ENCODE results near the gene TMCC1. TPM values are rescaled to one million over a fixed set of nuclear protein-coding genes. Genes with fewer than 3 reads are reported as not detected.
"Not testable (repeated sequence)": the region's sequence is repeated elsewhere in the genome, so short reads cannot be mapped to it uniquely, and the experiment has no call there.

TMCC1 gene
- total RNA-seq, 2 experiments from 2014 or later = 15.2 TPM

DNA sequence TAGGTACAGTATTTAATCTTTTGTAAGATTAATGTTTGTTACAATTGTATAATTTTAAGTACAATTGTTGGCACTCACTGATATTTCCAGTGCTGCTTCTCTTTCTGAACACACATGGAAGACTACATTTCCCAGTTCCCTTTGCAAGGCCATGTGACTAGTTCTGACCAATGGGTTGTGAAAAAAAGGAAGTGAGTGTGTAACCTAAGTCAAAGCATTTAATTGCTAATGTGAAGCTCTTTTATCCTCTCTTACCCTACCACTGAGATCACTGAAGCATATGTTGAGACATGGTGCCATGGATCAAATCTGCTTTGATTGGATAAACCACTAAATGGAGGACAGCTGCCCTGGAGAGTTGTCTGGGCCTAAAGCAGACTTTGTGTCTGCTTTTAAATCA is 203.1 kb downstream of the TMCC1 start:
- Mint-ChIP-seq H3K27ac (no peak overlapping the region), H3K4me3 (no peak overlapping the region), H3K36me3 (peaks cover 2% of the 10 kb centered on the region), H3K27me3 (no peaks in the 10 kb centered on the region), H3K4me1 (peaks cover 10% of the 10 kb centered on the region), H3K9me3 (peaks cover 3% of the 10 kb centered on the region)
- DNase-seq = no peak

DNA sequence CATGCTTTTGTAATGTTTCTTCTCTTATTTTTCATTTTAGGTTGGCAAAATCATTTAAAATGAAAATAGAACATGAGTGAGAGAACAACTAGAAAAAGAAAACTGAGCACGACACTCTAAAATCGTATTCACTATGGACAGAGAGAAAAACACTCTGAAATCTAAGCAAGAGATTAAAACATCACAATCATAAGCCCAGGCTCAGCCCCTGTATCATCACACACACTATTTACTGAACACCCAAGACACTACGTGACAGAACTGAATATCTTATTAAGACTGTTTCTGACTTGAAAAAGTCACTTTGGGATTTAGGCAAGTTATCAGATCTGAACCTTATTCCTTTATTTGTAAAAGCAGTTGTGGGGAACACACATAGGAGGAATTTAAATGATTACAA is 204.5 kb downstream of the TMCC1 start:
- no peak for DNase-seq
- H3K9me3 Mint-ChIP-seq = no peaks in the 10 kb centered on the region
- H3K27ac Mint-ChIP-seq = no peak overlapping the region
- H3K4me1 Mint-ChIP-seq = peaks cover 8% of the 10 kb centered on the region
- no peaks in the 10 kb centered on the region for H3K27me3 Mint-ChIP-seq
- no peaks in the 10 kb centered on the region for H3K36me3 Mint-ChIP-seq
- H3K4me3 Mint-ChIP-seq = no peak overlapping the region

DNA sequence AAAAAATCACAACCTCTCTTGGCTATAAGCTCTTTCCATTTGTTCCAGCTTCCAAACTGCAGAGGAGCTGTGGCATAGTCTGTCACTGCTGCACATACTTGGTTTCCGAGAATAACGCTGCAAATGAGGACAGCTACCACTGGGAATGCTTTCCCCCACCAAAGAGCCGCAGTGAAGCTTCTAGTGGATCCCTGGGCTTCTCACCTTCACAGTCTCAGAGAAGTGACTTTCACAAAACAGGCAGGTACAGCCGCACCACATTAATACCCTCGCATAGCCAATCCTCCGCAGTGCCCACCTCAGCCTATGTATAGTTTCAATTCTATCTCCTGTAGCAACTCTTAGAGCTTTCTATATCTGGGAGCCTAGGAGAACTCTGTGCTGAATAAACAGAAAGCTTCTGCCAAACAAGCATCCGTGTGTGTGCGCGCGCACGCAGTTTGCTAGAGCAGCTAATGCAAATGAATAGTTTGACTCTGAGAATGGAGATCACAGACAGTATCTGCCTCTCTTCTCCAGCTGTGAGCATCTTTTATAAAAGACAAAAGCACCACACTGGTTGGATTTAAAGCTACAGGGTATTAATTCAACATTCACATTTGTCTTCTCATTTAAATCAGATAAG is 205.1 kb downstream of the TMCC1 start:
- Mint-ChIP-seq H3K27me3 (no peaks in the 10 kb centered on the region), H3K4me3 (no peak overlapping the region), H3K27ac (no peak overlapping the region), H3K4me1 (peaks cover 8% of the 10 kb centered on the region), H3K36me3 (no peaks in the 10 kb centered on the region), H3K9me3 (no peaks in the 10 kb centered on the region)
- no peak for DNase-seq

DNA sequence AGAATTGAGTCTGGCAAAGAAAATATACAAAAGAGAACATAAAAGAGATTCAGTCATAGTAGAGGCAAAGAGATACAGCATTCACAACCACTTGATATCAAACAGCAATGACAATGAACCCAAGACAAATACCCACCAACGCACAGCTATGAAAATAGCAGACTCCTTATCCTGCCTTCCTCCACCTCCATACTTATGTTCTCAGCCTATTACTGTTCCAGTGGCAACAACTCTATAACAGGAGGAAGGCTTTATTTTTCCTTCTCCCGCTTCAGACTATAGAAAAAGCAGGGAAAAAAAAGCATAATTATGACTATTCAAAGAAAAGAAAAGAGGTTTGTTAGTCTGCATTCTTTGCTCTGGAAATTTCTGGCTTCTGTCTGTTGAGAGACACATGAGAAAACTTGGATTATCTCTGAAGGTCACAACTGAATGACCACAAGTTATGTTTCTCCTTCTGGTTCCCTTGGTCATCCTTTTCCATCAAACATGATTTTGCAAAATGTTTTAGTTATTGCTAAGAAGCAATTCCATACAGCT is 205.9 kb downstream of the TMCC1 start:
- Mint-ChIP-seq H3K36me3 (no peaks in the 10 kb centered on the region), H3K27me3 (no peaks in the 10 kb centered on the region), H3K4me1 (peaks cover 8% of the 10 kb centered on the region), H3K4me3 (no peak overlapping the region), H3K9me3 (no peaks in the 10 kb centered on the region), H3K27ac (no peak overlapping the region)
- no peak for DNase-seq

DNA sequence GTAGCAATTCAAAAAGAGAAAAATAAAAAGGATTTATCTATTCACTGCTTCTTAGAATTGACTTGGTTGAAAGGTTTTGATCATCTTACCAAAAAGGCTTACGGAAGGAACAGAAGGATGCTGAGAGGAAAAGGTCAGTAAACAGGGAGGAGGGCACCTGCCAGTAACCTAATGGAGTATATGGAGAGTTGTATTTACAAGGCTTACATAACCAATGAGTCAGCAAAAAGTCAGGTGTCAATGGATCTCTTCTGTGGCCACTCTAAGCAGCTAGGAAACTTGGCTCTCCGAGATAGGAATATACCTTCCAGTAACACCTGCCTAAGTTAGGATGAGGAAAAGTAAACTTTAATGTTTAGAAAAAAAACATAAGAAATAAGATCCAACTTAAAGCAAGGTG is 206.6 kb downstream of the TMCC1 start:
- H3K4me1 Mint-ChIP-seq = peaks cover 8% of the 10 kb centered on the region
- no peak for DNase-seq
- no peaks in the 10 kb centered on the region for H3K9me3 Mint-ChIP-seq
- H3K27me3 Mint-ChIP-seq = no peaks in the 10 kb centered on the region
- no peak overlapping the region for H3K4me3 Mint-ChIP-seq
- H3K36me3 Mint-ChIP-seq = no peaks in the 10 kb centered on the region
- H3K27ac Mint-ChIP-seq = no peak overlapping the region

DNA sequence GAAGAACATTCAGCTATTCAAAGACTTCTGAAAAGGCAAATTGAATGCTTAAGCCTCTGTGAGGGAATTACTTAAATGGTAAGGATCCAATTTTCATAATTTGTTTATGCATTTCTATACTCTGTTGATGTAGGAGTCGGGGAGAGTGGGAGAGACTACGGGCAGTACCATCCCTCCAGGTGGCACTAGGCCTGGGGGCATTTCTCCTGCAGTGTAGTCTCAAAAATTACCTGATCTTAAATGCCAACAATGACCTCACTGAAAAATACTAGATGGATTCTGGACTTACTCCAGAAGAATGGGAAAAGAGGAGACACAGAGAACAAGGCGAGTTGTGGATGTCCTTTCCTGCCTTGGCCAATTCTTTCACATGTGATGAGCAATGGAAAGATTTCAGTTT is 209.2 kb downstream of the TMCC1 start:
- DNase-seq = no peak

DNA sequence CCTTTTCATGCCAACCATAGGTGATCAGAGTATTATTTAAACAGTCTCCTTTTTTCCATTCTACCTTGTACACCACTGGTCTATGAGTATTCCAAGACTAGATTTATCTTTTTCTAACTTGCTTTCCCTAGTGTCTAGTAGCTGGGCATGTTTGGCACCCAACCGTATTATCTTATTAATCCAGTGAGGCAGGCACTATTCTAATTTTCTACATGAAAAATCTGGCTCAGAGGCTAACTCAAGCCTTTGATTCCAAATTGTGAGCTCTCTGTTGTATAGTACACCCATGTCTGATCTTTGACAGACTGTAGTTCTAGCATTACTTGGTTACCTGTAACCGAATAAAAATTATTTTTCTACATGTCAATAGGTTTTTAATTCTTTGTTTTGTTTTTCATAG is 210.3 kb downstream of the TMCC1 start:
- no peak for DNase-seq
- Mint-ChIP-seq H3K9me3 (no peaks in the 10 kb centered on the region), H3K27me3 (no peaks in the 10 kb centered on the region), H3K36me3 (peaks cover 2% of the 10 kb centered on the region), H3K4me1 (peaks cover 4% of the 10 kb centered on the region), H3K27ac (no peak overlapping the region), H3K4me3 (no peak overlapping the region)

More for the DNA sequence above, 209.2 kb downstream of the TMCC1 start:
- Mint-ChIP-seq H3K27me3 (no peaks in the 10 kb centered on the region), H3K4me1 (peaks cover 2% of the 10 kb centered on the region), H3K4me3 (no peak overlapping the region), H3K27ac (no peak overlapping the region), H3K36me3 (peaks cover 2% of the 10 kb centered on the region), H3K9me3 (no peaks in the 10 kb centered on the region)

DNA sequence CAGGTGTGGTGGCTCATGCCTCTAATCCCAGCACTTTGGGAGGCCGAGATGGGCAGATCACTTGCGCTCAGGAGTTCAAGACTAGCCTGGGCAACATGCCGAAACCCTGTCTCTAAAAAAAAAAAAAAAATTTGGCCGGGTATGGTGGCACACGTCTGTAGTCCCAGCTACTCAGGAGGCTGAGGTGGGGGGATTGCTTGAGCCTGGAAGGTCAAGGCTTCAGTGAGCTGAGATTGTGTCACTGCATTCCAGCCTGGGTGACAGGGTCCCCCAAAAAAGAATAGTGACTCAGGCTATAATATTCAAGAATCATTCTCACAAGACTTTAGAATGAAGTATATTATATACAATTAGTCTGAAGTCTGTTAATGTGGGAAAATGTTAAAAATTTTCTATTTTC is 216.5 kb downstream of the TMCC1 start:
- peaks cover 2% of the 10 kb centered on the region for H3K36me3 Mint-ChIP-seq
- H3K4me1 Mint-ChIP-seq = peaks cover 2% of the 10 kb centered on the region
- H3K9me3 Mint-ChIP-seq = no peaks in the 10 kb centered on the region

DNA sequence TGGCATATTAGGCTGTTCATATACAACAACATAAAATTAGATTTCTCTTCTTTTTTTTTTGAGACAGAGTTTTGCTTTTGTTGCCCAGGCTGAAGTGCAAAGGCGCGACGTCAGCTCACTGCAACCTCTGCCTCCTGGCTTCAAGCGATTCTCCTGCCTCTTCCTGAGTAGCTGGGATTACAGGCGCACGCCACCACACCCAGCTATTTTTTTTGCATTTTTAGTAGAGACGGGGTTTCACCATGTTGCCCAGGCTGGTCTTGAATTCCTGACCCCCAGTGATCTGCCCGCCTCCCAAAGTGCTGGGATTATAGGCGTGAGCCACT is 218.8 kb downstream of the TMCC1 start:
- H3K4me3 Mint-ChIP-seq, H3K9me3 Mint-ChIP-seq, DNase-seq, H3K27me3 Mint-ChIP-seq, H3K36me3 Mint-ChIP-seq, H3K27ac Mint-ChIP-seq, H3K4me1 Mint-ChIP-seq: not testable (repeated sequence)

More for the DNA sequence above, 216.5 kb downstream of the TMCC1 start:
- H3K27ac Mint-ChIP-seq = no peak overlapping the region
- no peaks in the 10 kb centered on the region for H3K27me3 Mint-ChIP-seq
- DNase-seq = no peak
- H3K4me3 Mint-ChIP-seq = no peak overlapping the region

DNA sequence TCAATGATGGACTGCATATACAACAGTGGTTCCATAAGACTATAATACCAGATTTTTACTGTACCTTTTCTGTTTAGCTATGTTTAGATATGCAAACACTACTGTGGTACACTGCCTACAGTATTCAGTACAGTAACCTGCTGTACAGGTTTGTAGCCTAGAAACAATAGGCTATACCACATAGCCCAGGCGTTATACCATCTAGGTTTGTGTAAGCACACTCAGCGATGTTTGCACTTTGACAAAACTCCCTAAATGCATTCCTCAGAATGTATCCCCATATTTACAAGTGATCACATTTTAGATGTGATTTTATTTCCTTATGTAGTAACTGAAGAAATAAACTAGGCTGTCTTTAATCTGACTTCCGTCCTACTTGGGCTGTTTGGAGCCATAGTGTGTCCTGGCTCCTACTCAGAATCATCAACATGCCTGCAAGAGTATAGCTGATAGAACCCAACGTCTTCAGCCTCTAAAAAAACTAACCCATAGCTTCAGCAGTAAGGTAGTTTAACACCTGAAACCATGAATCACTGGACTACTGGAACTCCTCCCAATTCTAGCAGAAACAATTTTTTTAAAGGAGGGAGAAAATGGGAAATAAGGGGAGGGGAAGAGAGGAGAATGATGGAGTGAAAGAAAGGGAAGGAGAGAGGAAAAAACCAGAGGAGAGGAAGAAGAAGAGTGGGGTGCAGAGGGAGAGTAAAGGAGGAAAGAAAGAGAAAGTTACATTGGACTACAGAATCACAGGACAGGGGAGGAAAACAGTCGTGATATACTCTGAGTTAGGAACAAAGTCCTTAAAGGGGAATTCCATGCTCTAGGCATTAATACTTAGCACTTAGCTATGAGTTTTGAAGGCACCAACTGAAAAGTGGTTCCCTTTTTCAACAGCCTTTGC is 219.4 kb downstream of the TMCC1 start:
- DNase-seq = no peak
- Mint-ChIP-seq H3K27me3 (no peaks in the 10 kb centered on the region), H3K27ac (no peak overlapping the region), H3K9me3 (no peaks in the 10 kb centered on the region), H3K36me3 (peaks cover 3% of the 10 kb centered on the region), H3K4me1 (peaks cover 2% of the 10 kb centered on the region), H3K4me3 (no peak overlapping the region)

DNA sequence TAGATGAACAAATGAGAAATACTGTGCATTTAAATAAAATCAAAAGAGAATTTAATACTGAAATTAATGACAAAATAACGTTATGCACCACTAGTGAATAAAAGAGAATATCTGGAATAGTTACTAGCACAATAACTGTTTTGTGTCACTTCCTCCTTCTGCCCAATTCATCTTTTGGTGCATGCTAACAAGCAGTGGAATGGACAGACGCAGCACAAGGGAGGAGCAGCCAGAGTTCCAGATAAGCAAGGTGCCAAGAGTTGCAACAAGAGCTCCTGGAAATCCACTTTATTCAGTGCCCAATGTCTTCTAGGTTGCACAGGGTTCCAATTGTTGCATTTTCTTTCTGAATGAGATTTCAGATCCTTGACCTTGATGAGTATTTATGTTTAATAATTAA is 220.5 kb downstream of the TMCC1 start:
- no peak overlapping the region for H3K4me3 Mint-ChIP-seq
- no peaks in the 10 kb centered on the region for H3K9me3 Mint-ChIP-seq
- peaks cover 3% of the 10 kb centered on the region for H3K36me3 Mint-ChIP-seq
- no peak overlapping the region for H3K27ac Mint-ChIP-seq
- no peak for DNase-seq
- no peaks in the 10 kb centered on the region for H3K27me3 Mint-ChIP-seq
- no peaks in the 10 kb centered on the region for H3K4me1 Mint-ChIP-seq

DNA sequence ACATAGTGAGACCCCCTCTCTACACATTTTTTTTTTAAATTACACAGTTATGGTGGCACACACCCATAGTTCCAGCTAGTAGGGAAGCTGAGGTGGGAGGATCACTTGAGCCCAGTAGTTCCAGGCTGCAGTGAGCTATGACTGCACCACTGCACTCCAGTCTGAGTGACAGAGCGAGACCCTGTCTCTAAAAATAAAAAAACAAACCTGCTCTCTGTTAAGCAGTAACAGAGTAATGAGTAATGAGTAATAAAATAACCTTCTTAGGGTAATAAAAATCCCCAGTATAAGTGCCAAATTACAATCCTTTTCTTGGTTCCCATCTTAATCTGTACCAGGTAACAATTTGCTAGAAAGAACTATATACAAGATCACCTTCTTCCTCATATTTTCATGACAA is 221.1 kb downstream of the TMCC1 start:
- Mint-ChIP-seq H3K27ac (no peak overlapping the region), H3K9me3 (no peaks in the 10 kb centered on the region), H3K4me3 (no peak overlapping the region), H3K27me3 (no peaks in the 10 kb centered on the region), H3K4me1 (no peaks in the 10 kb centered on the region), H3K36me3 (peaks cover 8% of the 10 kb centered on the region)
- DNase-seq = no peak

DNA sequence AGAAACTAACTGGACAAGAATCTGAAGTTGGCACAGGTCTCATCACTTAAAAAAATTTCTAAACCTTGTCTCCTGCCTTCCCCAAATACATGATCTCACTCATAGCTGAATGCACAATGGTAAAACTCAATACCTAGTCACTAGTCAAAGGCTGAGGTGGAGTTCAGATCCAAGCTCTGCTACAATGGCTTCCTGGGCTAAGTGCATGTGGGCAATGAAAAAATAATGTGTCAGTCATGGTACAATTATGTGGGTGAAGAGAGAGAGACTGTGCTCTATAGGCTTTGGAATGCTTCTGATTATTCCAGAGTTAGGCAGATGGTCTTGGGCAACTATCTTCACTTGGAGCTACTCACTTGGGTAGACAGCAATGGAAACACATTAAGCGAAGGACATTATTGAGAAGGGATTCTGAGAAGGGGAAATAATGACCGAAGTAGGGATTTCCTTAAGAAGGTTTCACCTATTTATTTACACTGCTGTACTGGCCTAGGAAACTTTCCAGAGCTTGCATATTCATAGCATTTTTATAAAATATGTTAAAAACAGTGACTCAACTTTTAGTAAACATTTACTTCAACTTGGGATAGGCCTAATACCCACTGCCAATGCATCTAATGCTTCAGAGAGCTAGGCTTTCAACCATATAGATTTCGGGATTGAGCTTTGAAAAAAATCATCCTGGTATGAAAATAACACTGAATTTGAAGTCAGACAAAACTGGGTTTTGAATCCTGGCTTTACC is 228.3 kb downstream of the TMCC1 start:
- Mint-ChIP-seq H3K27me3 (no peaks in the 10 kb centered on the region), H3K9me3 (no peaks in the 10 kb centered on the region), H3K4me3 (no peak overlapping the region), H3K4me1 (peaks cover 2% of the 10 kb centered on the region), H3K27ac (no peak overlapping the region), H3K36me3 (peaks cover 6% of the 10 kb centered on the region)
- no peak for DNase-seq

DNA sequence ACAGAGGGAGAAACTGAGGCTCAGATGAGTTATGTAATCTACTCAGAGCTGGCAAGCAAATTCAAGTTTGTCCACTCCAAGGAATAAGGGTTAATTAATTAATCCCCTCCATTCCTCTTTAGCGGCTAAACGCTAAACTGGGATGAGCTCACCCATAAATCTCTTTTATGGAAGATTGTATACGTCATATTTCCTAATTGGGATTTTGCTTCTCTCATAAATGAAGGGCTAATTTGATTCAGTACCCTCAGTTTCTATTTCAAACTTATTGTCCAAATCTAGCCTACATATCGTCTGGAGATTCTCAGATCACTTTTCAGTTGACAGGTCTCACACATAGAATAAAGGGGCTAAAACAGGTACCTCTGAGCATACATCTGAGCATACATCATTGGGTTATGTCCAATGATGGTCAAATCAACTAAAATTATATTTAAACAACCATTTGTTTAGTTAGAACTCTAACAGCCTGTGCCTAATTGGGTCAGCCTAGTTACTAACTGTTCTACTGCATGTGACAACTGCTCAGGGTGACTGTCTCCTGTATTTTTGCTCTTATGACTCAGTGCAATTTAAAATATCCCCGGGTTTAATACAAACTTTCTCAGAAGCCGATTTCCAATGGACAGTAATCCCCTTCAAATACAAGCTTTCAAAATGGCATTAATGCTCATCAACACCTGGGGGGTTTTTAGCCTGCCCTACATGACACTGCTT is 229.4 kb downstream of the TMCC1 start:
- H3K9me3 Mint-ChIP-seq = no peaks in the 10 kb centered on the region
- no peak for DNase-seq
- H3K36me3 Mint-ChIP-seq = peaks cover 6% of the 10 kb centered on the region
- H3K27me3 Mint-ChIP-seq = no peaks in the 10 kb centered on the region
- peaks cover 2% of the 10 kb centered on the region for H3K4me1 Mint-ChIP-seq
- H3K4me3 Mint-ChIP-seq = no peak overlapping the region
- H3K27ac Mint-ChIP-seq = no peak overlapping the region

DNA sequence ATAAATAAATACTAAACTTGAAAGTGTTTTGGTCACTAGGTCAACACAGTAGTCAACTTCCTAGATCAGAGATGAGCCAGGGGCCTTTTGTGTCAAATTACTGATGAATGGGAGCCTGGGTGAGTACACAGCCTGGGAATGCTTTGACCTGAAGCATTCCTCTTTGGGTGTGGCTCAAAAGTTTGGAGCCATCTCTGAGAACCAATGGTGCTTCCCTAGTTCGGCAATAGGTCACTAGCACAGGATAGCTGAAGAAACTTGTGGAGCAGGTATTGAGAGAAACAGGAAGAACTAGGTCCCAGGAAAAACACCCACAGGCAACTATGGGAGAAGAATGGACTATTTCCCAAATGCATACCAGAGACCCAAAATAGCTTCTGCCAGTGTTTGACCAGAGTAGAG is 230.5 kb downstream of the TMCC1 start:
- H3K27me3 Mint-ChIP-seq = no peaks in the 10 kb centered on the region
- H3K9me3 Mint-ChIP-seq = no peaks in the 10 kb centered on the region

More for the DNA sequence above, 230.5 kb downstream of the TMCC1 start:
- H3K27ac Mint-ChIP-seq = no peak overlapping the region
- H3K4me1 Mint-ChIP-seq = peaks cover 8% of the 10 kb centered on the region
- H3K36me3 Mint-ChIP-seq = peaks cover 6% of the 10 kb centered on the region
- DNase-seq = no peak
- no peak overlapping the region for H3K4me3 Mint-ChIP-seq
